Heart left ventricle (tissue), 13 donors: ENCODE data around the gene OSER1.

Experiments used
- CTCF ChIP-seq, 12 donors: fragments of 200-600 bp; sonication (generic) in 4 of 12; IDR thresholded peaks; one replicate each; pipeline versions ENCODE4 v1.5.0 to v1.8.0; 2018 to 2022; ENCODE audit warnings: antibody characterized with exemption in 12 of 12, mild to moderate bottlenecking in 5 of 12
- POLR2A ChIP-seq, 2 donors: fragments of 450-650 bp; IDR thresholded peaks; one replicate each; pipeline ENCODE4 v1.6.1; 2017; ENCODE audit warnings: antibody characterized with exemption in 2 of 2, mild to moderate bottlenecking in 2 of 2, moderate library complexity in 2 of 2
- donor health status: ischemic (EF 13 %, LVEDD 7.1; RV severe dilation, severe dysfunction).
- donor health status: DM: no; HTN: yes; CAD: no.
- donor health status: DM: no; HTN: no; CAD: no.
- donor health status: ischemic (EF 25% LVEDD 6.9; RV normal size, moderate dysfunction).
- donor health status: ischemic (EF 25% LVEDD 5.7; RV mildly dilated, moderate dysfunction).
- donor health status: ischemic (EF 35%, LVEDD 5.7; RV mildly dilated, moderate dysfunction).
- donor health status: nonischemic (EF 11% LVEDD 7.7; RV severe dilation, severe dysfunction).
- donor health status: DM: yes; HTN: yes; CAD: no.
- donor health status: PGD.
- donor health status: ischemic (EF 29% LVEDD 5.4; RV normal size, mild dysfunction).
- donor health status: nonischemic (EF 23%, LVEDD 6.1; RV moderate dilation, normal function).

- TF ChIP-seq CTCF (IDR thresholded peaks at IDR 0.05) (no peak), POLR2A (IDR thresholded peaks at IDR 0.05) (no peak)
Observed at GRCh38 chr20:44222027-44222426, 11.5 kb upstream of the OSER1 start.
